MCF 10A (cell line): ENCODE measurements around the gene NELL1. TPM values are rescaled to one million over a fixed set of nuclear protein-coding genes. Genes with fewer than 3 reads are reported as not detected.

Experiments used
- BruUV-seq: library from RNA; stranded (reverse); fragments of 400-500 nt; replicated peaks from 2 replicates; lab custom pipeline; 2021; lab: Mats Ljungman, UMichigan
- CTCF ChIA-PET: fragments of 300-600 bp; sonication (Branson Sonifier 250); formaldehyde crosslinking; extraction: SDS; loops from one replicate; lab custom pipeline; 2021; ENCODE audit warnings: antibody characterized with exemption, inconsistent platforms; lab: Yijun Ruan, JAX
- POLR2A ChIA-PET: fragments of 300-600, 350-650 bp; sonication (Branson Sonifier 250); formaldehyde crosslinking; extraction: SDS; loops from one replicate; lab custom pipeline; 2020; ENCODE audit warnings: antibody characterized with exemption, inconsistent platforms; lab: Yijun Ruan, JAX
- DNase-seq: peaks from one replicate; pipeline ENCODE4 v3.0.0-alpha.2; 2018; ENCODE audit not compliant: unreplicated experiment
- H3K27ac Mint-ChIP-seq: one replicate; pipeline ENCODE4 v1.8.0; 2022; ENCODE audit warnings: mild to moderate bottlenecking, low read depth, mixed read lengths; ENCODE audit not compliant: unreplicated experiment
- H3K27me3 Mint-ChIP-seq: one replicate; pipeline ENCODE4 v1.8.0; 2022; ENCODE audit warnings: mixed read lengths; ENCODE audit not compliant: insufficient read depth, unreplicated experiment
- H3K36me3 Mint-ChIP-seq: one replicate; pipeline ENCODE4 v1.8.0; 2022; ENCODE audit warnings: mild to moderate bottlenecking, moderate library complexity, mixed read lengths; ENCODE audit not compliant: insufficient read depth, unreplicated experiment
- H3K4me1 Mint-ChIP-seq: one replicate; pipeline ENCODE4 v1.8.0; 2022; ENCODE audit warnings: mixed read lengths; ENCODE audit not compliant: insufficient read depth, unreplicated experiment
- H3K4me3 Mint-ChIP-seq: one replicate; pipeline ENCODE4 v1.8.0; 2022; ENCODE audit warnings: mild to moderate bottlenecking, moderate library complexity, mixed read lengths; ENCODE audit not compliant: unreplicated experiment
- H3K9me3 Mint-ChIP-seq: one replicate; pipeline ENCODE4 v1.8.0; 2022; ENCODE audit warnings: mixed read lengths; ENCODE audit not compliant: unreplicated experiment
- CTCF ChIP-seq: fragments of 200-600 bp; IDR thresholded peaks from one replicate; pipeline ENCODE4 v1.8.0; 2022; ENCODE audit warnings: antibody characterized with exemption, mild to moderate bottlenecking; ENCODE audit not compliant: unreplicated experiment
- intact Hi-C: fragments of 100-400 bp; cut with micrococcal nuclease; formaldehyde crosslinking; loops from 2 replicates; pipeline ENCODE4 v1.14.1; 2022
- total RNA-seq: library from RNA; stranded (reverse); gene quantifications from 2 replicates; pipeline ENCODE4 v1.2.3, GENCODE V29; 2022

Gene NELL1
- total RNA-seq, 1 experiment from 2014 or later = not detected

GRCh38 chr11:21229224-21229623 is 559.8 kb downstream of the NELL1 start:
- intact Hi-C loops = no loop called here
- BruUV-seq = no TSS peak
- no peak for DNase-seq
- no peaks in the 10 kb centered on the region for H3K27me3 Mint-ChIP-seq
- H3K4me1 Mint-ChIP-seq = no peaks in the 10 kb centered on the region
- no peak for TF ChIP-seq CTCF
- no peak overlapping the region for H3K4me3 Mint-ChIP-seq
- peaks cover 20% of the 10 kb centered on the region for H3K9me3 Mint-ChIP-seq
- no peaks in the 10 kb centered on the region for H3K36me3 Mint-ChIP-seq
- ChIA-PET POLR2A (no interaction called here), CTCF (no interaction called here)
- H3K27ac Mint-ChIP-seq = no peak overlapping the region

GRCh38 chr11:21250196-21250595 is 580.8 kb downstream of the NELL1 start:
- CTCF ChIA-PET = no interaction called here
- H3K36me3 Mint-ChIP-seq = no peaks in the 10 kb centered on the region
- intact Hi-C loops = no loop called here
- no peaks in the 10 kb centered on the region for H3K27me3 Mint-ChIP-seq
- DNase-seq = no peak
- peaks cover 21% of the 10 kb centered on the region for H3K9me3 Mint-ChIP-seq
- no peak overlapping the region for H3K4me3 Mint-ChIP-seq
- no peak overlapping the region for H3K27ac Mint-ChIP-seq
- POLR2A ChIA-PET = no interaction called here
- BruUV-seq = no TSS peak
- H3K4me1 Mint-ChIP-seq = no peaks in the 10 kb centered on the region
- TF ChIP-seq CTCF = no peak

GRCh38 chr11:21254055-21254454 is 584.7 kb downstream of the NELL1 start:
- Mint-ChIP-seq H3K27ac (no peak overlapping the region), H3K4me1 (no peaks in the 10 kb centered on the region), H3K4me3 (no peak overlapping the region), H3K36me3 (no peaks in the 10 kb centered on the region), H3K27me3 (no peaks in the 10 kb centered on the region), H3K9me3 (peaks cover 21% of the 10 kb centered on the region)
- ChIA-PET POLR2A (no interaction called here), CTCF (no interaction called here)
- DNase-seq = no peak
- no peak for TF ChIP-seq CTCF
- no TSS peak for BruUV-seq
- intact Hi-C loops = no loop called here

GRCh38 chr11:21254790-21255189 is 585.4 kb downstream of the NELL1 start:
- DNase-seq = no peak
- Mint-ChIP-seq H3K4me3 (no peak overlapping the region), H3K27ac (no peak overlapping the region), H3K4me1 (no peaks in the 10 kb centered on the region), H3K9me3 (peaks cover 25% of the 10 kb centered on the region), H3K27me3 (no peaks in the 10 kb centered on the region), H3K36me3 (no peaks in the 10 kb centered on the region)
- ChIA-PET POLR2A (no interaction called here), CTCF (interaction anchor here (0.6 kb wide), 1 partner anchor 81 kb away, joined by 3 read pairs; no protein-coding TSS in a partner anchor)
- BruUV-seq = no TSS peak
- intact Hi-C loops = no loop called here
- no peak for TF ChIP-seq CTCF
